Activated naive CD8-positive, alpha-beta T cell treated with anti-CD3 and anti-CD28 coated beads for 36 hours (primary cell): Measurements from ENCODE around the gene PDE4D. TPM values are rescaled to one million over a fixed set of nuclear protein-coding genes. Genes with fewer than 3 reads are reported as not detected.
A peak's percentile ranks its signal among the peaks of the same experiment; 100 is the strongest.

ENCODE experiments used
- DNase-seq: peaks from one replicate; pipeline ENCODE4 v3.0.0; 2021
- H3K27ac Mint-ChIP-seq: one replicate; pipeline ENCODE4 v1.8.0; 2022; ENCODE audit warnings: mild to moderate bottlenecking, moderate library complexity, mixed read lengths
- H3K27me3 Mint-ChIP-seq: one replicate; pipeline ENCODE4 v1.8.0; 2022; ENCODE audit warnings: mild to moderate bottlenecking, mixed read lengths
- H3K36me3 Mint-ChIP-seq: one replicate; pipeline ENCODE4 v1.8.0; 2021; ENCODE audit warnings: mild to moderate bottlenecking, mixed read lengths
- H3K4me1 Mint-ChIP-seq: one replicate; pipeline ENCODE4 v1.8.0; 2021; ENCODE audit warnings: mixed read lengths
- H3K4me3 Mint-ChIP-seq: one replicate; pipeline ENCODE4 v1.8.0; 2022; ENCODE audit warnings: mild to moderate bottlenecking, moderate library complexity, mixed read lengths
- H3K9me3 Mint-ChIP-seq: one replicate; pipeline ENCODE4 v1.8.0; 2022; ENCODE audit warnings: mixed read lengths
- total RNA-seq, 2 experiments: library from RNA; stranded (reverse); gene quantifications; one replicate each; pipeline ENCODE4 v1.2.3, GENCODE V29; 2021

PDE4D gene
- total RNA-seq, 2 experiments from 2014 or later, result 40.7 TPM

DNA sequence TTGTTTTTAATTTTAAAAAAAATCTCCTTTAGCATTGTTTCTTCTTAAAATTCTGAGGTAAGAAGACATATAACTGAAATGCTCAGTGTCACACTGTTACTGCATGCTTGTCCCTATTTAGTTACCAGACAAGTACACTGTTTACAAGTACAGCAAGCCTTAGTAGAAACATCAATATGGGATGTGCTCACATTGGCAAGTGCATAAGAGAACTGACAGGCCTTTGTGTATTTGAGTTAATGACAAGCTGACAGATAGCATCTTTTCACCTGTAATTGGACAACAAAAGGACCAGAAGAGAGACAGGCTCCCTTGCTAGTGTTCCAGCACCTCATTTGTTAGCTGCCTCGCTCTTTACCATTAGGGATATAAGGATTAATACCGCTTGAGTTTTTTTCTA lies 63.6 kb downstream of the PDE4D start:
- peaks cover 10% of the 10 kb centered on the region for H3K27me3 Mint-ChIP-seq
- no peaks in the 10 kb centered on the region for H3K36me3 Mint-ChIP-seq
- DNase-seq, result no peak
- no peaks in the 10 kb centered on the region for H3K4me1 Mint-ChIP-seq
- no peaks in the 10 kb centered on the region for H3K9me3 Mint-ChIP-seq
- H3K27ac Mint-ChIP-seq, result no peak overlapping the region
- H3K4me3 Mint-ChIP-seq, result no peak overlapping the region

- no peaks in the 10 kb centered on the region for H3K36me3 Mint-ChIP-seq
- H3K27me3 Mint-ChIP-seq, result peaks cover 10% of the 10 kb centered on the region
- no peaks in the 10 kb centered on the region for H3K9me3 Mint-ChIP-seq
- H3K4me3 Mint-ChIP-seq, result no peak overlapping the region
- H3K27ac Mint-ChIP-seq, result no peak overlapping the region
- no peaks in the 10 kb centered on the region for H3K4me1 Mint-ChIP-seq
- DNase-seq, result no peak
Measured at GRCh38 chr5:59829386-59829785, 64.1 kb downstream of the PDE4D start.

DNA sequence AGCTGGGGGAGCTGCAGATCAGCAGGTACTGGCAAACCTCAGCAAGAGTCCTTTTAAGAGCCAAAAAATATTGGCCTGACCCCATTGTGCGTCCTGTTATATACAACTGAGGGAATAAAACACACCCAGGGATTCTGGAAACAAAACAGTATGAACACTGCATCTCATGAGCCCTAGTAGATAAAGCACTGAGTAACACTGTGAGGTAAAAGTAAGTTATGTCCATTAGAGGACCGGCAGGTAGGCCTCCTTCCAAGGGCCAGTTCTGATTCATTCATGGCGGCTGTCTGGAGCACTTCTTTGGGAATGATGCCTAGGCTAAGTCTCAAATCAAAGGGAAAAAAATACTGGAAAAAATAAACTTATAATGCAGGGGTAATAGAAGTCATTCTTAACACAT lies 64.9 kb downstream of the PDE4D start:
- H3K4me3 Mint-ChIP-seq, result no peak overlapping the region
- no peaks in the 10 kb centered on the region for H3K9me3 Mint-ChIP-seq
- H3K27me3 Mint-ChIP-seq, result peaks cover 14% of the 10 kb centered on the region
- no peaks in the 10 kb centered on the region for H3K36me3 Mint-ChIP-seq
- no peaks in the 10 kb centered on the region for H3K4me1 Mint-ChIP-seq
- no peak overlapping the region for H3K27ac Mint-ChIP-seq
- DNase-seq, result no peak

GRCh38 chr5:59826996-59827395 lies 66.5 kb downstream of the PDE4D start:
- Mint-ChIP-seq H3K36me3 (no peaks in the 10 kb centered on the region), H3K9me3 (no peaks in the 10 kb centered on the region), H3K27ac (no peak overlapping the region), H3K4me3 (no peak overlapping the region), H3K4me1 (no peaks in the 10 kb centered on the region), H3K27me3 (peaks cover 13% of the 10 kb centered on the region)
- DNase-seq, result no peak

GRCh38 chr5:59823420-59823819 lies 70.1 kb downstream of the PDE4D start:
- Mint-ChIP-seq H3K27me3 (peaks cover 19% of the 10 kb centered on the region), H3K4me1 (no peaks in the 10 kb centered on the region), H3K9me3 (no peaks in the 10 kb centered on the region), H3K27ac (no peak overlapping the region), H3K4me3 (no peak overlapping the region), H3K36me3 (no peaks in the 10 kb centered on the region)
- no peak for DNase-seq

DNA sequence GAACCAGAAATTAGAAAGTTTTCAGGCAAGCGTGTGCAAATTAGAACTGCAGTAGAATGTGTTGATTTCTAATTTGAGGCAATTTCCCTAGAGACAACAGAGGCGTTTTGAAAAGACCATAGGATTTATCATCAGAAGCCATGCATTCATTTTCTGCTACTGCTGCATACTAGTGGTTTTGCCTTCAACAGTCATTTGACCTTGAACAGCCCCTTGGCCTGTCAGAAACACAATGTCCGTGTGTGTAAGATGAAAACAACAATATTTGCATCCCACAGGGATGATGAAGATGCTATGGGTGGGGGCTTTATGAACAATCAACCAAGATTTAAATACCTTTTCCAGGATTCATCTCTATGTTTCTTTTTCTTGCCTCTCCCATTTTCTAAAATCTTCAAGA lies 73.7 kb downstream of the PDE4D start:
- Mint-ChIP-seq H3K9me3 (no peaks in the 10 kb centered on the region), H3K27ac (no peak overlapping the region), H3K4me3 (no peak overlapping the region), H3K4me1 (no peaks in the 10 kb centered on the region), H3K36me3 (no peaks in the 10 kb centered on the region), H3K27me3 (peaks cover 19% of the 10 kb centered on the region)
- DNase-seq, result no peak

DNA sequence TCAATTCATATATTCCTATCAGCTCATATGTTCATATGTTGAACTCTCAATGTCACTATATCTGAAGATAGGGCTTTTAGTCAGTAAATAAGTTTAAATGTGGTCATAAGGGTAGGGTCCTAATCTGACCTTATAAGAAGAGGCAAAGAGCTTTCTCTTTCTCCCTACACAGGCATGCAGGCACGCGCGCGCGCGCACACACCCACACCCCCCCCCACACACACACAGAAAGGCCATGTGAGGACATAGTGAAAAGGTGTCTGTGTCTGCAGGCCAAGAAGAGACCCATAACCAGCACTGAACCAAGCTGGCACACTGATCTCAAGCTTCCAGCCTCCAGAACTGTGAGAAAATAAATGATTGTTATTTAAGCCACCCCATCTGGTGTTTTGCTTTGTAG lies 76.0 kb downstream of the PDE4D start:
- H3K4me3 Mint-ChIP-seq, result no peak overlapping the region

GRCh38 chr5:59816654-59817300 lies 76.7 kb downstream of the PDE4D start:
- Mint-ChIP-seq H3K27ac (no peak overlapping the region), H3K36me3 (no peaks in the 10 kb centered on the region), H3K4me3 (no peak overlapping the region), H3K9me3 (no peaks in the 10 kb centered on the region), H3K4me1 (peaks cover 3% of the 10 kb centered on the region), H3K27me3 (peaks cover 9% of the 10 kb centered on the region)
- no peak for DNase-seq

More for the DNA sequence above, 76.0 kb downstream of the PDE4D start:
- Mint-ChIP-seq H3K36me3 (no peaks in the 10 kb centered on the region), H3K27ac (no peak overlapping the region), H3K4me1 (peaks cover 3% of the 10 kb centered on the region), H3K27me3 (peaks cover 9% of the 10 kb centered on the region), H3K9me3 (no peaks in the 10 kb centered on the region)
- no peak for DNase-seq

GRCh38 chr5:59814537-59814872 lies 79.0 kb downstream of the PDE4D start:
- H3K4me1 Mint-ChIP-seq, result peaks cover 6% of the 10 kb centered on the region
- no peaks in the 10 kb centered on the region for H3K36me3 Mint-ChIP-seq
- H3K4me3 Mint-ChIP-seq, result no peak overlapping the region
- H3K9me3 Mint-ChIP-seq, result no peaks in the 10 kb centered on the region
- peaks cover 25% of the 10 kb centered on the region for H3K27me3 Mint-ChIP-seq
- no peak overlapping the region for H3K27ac Mint-ChIP-seq
- no peak for DNase-seq

GRCh38 chr5:59813761-59814536 lies 79.6 kb downstream of the PDE4D start:
- peak; percentile 8 for DNase-seq
- Mint-ChIP-seq H3K36me3 (no peaks in the 10 kb centered on the region), H3K4me1 (peaks cover 6% of the 10 kb centered on the region), H3K9me3 (no peaks in the 10 kb centered on the region), H3K27ac (no peak overlapping the region), H3K27me3 (peaks cover 29% of the 10 kb centered on the region), H3K4me3 (no peak overlapping the region)

DNA sequence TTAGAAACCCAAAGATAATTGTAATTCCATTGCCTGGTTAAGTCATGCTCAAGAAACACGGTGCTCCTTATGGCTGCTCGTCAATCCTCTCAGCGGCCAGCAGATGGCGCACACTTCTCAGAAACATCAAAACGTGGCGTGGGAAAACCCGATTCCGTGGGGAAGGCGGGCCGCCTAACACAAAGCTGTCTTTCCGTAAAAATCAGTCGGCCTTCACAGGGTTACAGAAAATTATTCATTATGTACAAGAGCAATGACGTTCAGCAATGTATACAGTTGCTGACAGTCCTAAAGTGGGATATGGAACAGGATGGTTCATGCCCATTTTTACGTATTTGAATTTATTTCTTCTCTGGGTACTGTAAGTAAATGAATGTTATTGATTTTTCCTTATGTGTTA lies 83.5 kb downstream of the PDE4D start:
- Mint-ChIP-seq H3K36me3 (no peaks in the 10 kb centered on the region), H3K4me3 (no peak overlapping the region), H3K9me3 (no peaks in the 10 kb centered on the region)

DNA sequence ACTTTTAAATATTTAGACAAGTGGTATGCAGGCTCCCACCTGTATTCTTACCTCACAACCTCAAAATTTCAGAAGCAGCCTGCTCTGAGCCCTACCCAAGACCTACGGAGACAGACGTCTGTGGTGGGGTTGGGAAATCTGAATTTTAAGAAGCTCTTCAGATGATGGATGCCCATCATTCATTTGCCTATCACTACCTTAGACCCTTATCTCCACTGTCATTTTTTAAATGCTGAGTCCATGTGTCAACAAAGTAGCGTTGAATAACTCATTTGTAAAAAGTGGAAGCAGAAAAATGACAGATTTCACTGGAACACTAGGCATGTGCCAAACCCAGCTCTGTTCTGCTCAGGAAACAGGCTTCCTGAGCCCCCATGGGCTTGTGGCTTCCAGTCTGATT lies 85.7 kb downstream of the PDE4D start:
- H3K27me3 Mint-ChIP-seq, result peaks cover 24% of the 10 kb centered on the region

More for the DNA sequence above, 83.5 kb downstream of the PDE4D start:
- Mint-ChIP-seq H3K27me3 (peaks cover 24% of the 10 kb centered on the region), H3K27ac (no peak overlapping the region), H3K4me1 (peaks cover 6% of the 10 kb centered on the region)
- DNase-seq, result peak; percentile 56

GRCh38 chr5:59800347-59800893 lies 93.1 kb downstream of the PDE4D start:
- Mint-ChIP-seq H3K9me3 (no peaks in the 10 kb centered on the region), H3K27ac (no peak overlapping the region), H3K36me3 (no peaks in the 10 kb centered on the region), H3K27me3 (peaks cover 10% of the 10 kb centered on the region), H3K4me1 (no peaks in the 10 kb centered on the region), H3K4me3 (no peak overlapping the region)
- DNase-seq, result no peak

More for the DNA sequence above, 85.7 kb downstream of the PDE4D start:
- H3K4me3 Mint-ChIP-seq, result no peak overlapping the region
- no peaks in the 10 kb centered on the region for H3K36me3 Mint-ChIP-seq
- no peak overlapping the region for H3K27ac Mint-ChIP-seq
- H3K9me3 Mint-ChIP-seq, result no peaks in the 10 kb centered on the region
- peaks cover 3% of the 10 kb centered on the region for H3K4me1 Mint-ChIP-seq
- DNase-seq, result no peak

DNA sequence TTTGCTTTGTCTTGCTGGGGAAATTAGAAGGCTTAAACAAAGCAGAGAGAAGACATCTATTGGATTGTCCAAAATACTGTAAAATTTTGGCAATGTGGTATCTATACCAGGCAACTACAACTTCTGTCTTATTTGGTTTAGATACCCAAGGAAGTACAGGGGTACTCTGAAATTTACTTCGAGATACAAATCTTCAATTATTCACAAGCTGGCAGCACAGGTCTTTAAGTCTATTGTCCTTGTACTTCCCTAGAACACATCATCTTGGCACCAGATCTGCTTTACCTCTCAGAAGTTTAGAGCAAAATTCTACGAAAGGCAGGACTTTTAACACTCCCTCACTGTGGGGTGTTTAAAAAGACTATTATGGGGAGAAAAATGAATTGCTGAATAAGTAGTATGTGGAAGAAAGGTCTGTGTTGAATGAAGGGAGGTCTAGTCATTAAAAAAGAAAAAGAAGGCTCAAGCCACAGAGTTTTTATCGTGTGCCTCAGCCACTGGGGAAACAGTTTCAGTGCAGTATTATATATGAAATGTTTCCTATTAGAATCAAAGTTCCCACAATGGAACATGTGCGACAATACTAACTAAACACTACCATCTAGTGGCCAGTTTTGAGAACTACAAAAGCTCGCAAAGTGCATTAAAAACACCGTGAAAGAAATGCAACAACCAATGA lies 93.7 kb downstream of the PDE4D start:
- Mint-ChIP-seq H3K4me1 (no peaks in the 10 kb centered on the region), H3K27ac (no peak overlapping the region), H3K9me3 (no peaks in the 10 kb centered on the region), H3K36me3 (no peaks in the 10 kb centered on the region), H3K4me3 (no peak overlapping the region), H3K27me3 (peaks cover 14% of the 10 kb centered on the region)
- DNase-seq, result no peak

- Mint-ChIP-seq H3K4me1 (no peaks in the 10 kb centered on the region), H3K27ac (no peak overlapping the region), H3K4me3 (no peak overlapping the region), H3K36me3 (no peaks in the 10 kb centered on the region), H3K27me3 (peaks cover 16% of the 10 kb centered on the region), H3K9me3 (no peaks in the 10 kb centered on the region)
- DNase-seq, result peak; percentile 15
Measured at GRCh38 chr5:59798862-59799667, 94.5 kb downstream of the PDE4D start.
